Astrocyte (in vitro differentiated cells and primary cell): ENCODE measurements around the gene RMRP.

Experiments used
- EZH2 ChIP-seq: IDR thresholded peaks from 2 replicates; pipeline ENCODE4 v1.6.1; 2012; ENCODE audit warnings: mild to moderate bottlenecking, low read length, inconsistent platforms; ENCODE audit not compliant: insufficient read depth
- TF ChIP-seq, protein P1 (sequence below): IDR thresholded peaks from 2 replicates; pipeline ENCODE4 v1.5.1; 2011; ENCODE audit warnings: low read depth, mild to moderate bottlenecking, inconsistent platforms, low read length, moderate library complexity; ENCODE audit not compliant: insufficient read depth

DNA sequence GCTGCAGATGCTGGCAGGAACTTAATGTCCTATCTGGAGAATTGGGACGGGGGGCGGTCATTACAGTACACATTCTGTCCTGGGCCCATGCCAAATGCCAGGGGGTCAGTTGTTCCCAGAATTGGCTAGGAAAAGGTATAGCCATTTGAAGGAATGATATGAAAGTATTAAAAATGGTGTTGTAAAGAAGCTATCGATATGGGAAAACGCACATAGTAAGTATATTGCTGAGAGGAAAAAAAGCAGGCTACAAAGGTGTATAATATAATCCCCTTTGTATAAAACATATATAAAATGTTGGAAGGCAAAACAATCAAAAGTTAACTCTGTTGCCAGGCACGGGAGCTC is 7.6 kb upstream of the RMRP start:
- TF ChIP-seq, protein P1, sequence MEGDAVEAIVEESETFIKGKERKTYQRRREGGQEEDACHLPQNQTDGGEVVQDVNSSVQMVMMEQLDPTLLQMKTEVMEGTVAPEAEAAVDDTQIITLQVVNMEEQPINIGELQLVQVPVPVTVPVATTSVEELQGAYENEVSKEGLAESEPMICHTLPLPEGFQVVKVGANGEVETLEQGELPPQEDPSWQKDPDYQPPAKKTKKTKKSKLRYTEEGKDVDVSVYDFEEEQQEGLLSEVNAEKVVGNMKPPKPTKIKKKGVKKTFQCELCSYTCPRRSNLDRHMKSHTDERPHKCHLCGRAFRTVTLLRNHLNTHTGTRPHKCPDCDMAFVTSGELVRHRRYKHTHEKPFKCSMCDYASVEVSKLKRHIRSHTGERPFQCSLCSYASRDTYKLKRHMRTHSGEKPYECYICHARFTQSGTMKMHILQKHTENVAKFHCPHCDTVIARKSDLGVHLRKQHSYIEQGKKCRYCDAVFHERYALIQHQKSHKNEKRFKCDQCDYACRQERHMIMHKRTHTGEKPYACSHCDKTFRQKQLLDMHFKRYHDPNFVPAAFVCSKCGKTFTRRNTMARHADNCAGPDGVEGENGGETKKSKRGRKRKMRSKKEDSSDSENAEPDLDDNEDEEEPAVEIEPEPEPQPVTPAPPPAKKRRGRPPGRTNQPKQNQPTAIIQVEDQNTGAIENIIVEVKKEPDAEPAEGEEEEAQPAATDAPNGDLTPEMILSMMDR: no peak
- no peak for TF ChIP-seq EZH2
